LNCaP clone FGC (cell line): Measurements from ENCODE around the gene INHBE.

Source experiments
- DNase-seq: peaks from one replicate; pipeline ENCODE4 v3.0.0-alpha.2; 2011; ENCODE audit warnings: low read depth
- H3K4me3 ChIP-seq: 2 replicates; pipeline ENCODE4 v1.5.1; 2011; ENCODE audit warnings: mild to moderate bottlenecking, low read depth, low read length, control low read depth
- CTCF ChIP-seq: IDR thresholded peaks from 2 replicates; pipeline ENCODE4 v1.5.1; 2012; ENCODE audit warnings: mild to moderate bottlenecking; ENCODE audit not compliant: control insufficient read depth, insufficient read depth; ENCODE audit errors: extremely low read depth

Gene INHBE

GRCh38 chr12:57483466-57483865 lies 28.4 kb downstream of the INHBE start:
- H3K4me3 ChIP-seq = no peak overlapping the region
- no peak for DNase-seq
- no peak for TF ChIP-seq CTCF

- H3K4me3 ChIP-seq = no peak overlapping the region
- TF ChIP-seq CTCF = no peak
Observed at GRCh38 chr12:57485695-57486094, 30.6 kb downstream of the INHBE start.

GRCh38 chr12:57487055-57487596 lies 32.0 kb downstream of the INHBE start:
- H3K4me3 ChIP-seq = peak overlapping the region; percentile 98; the same call in 1 of the 2 replicates
- no peak for TF ChIP-seq CTCF
- DNase-seq = no peak

More at GRCh38 chr12:57485695-57486094, 30.6 kb downstream of the INHBE start:
- DNase-seq = no peak

GRCh38 chr12:57487597-57488401 lies 32.7 kb downstream of the INHBE start, which contains the start of gene MARS1:
TSS of gene MARS1 (plus strand) at chr12:57488068. CDS start at chr12:57488091, 23 bp downstream.
- peak; percentile 96 for DNase-seq
- peak; percentile 38 for TF ChIP-seq CTCF
- H3K4me3 ChIP-seq = peak within 1 kb of the TSS; percentile 98

GRCh38 chr12:57488402-57489156 lies 33.5 kb downstream of the INHBE start:
- DNase-seq = no peak
- H3K4me3 ChIP-seq = peak overlapping the region; percentile 98
- TF ChIP-seq CTCF = no peak

GRCh38 chr12:57489157-57489641 lies 34.1 kb downstream of the INHBE start:
- peak overlapping the region; percentile 98 for H3K4me3 ChIP-seq
- no peak for DNase-seq
- no peak for TF ChIP-seq CTCF
